ENCODE results near the gene CENPU. TPM values are rescaled to one million over a fixed set of nuclear protein-coding genes. Genes with fewer than 3 reads are reported as not detected.

Gene CENPU
- total RNA-seq, 1 donor from 2014 or later = 1.7 TPM

GRCh38 chr4:184680698-184681097 is 53.2 kb downstream of the CENPU start:
- H3K4me1 ChIP-seq = peaks cover 8% of the 10 kb centered on the region
- ATAC-seq = peak; percentile 72

GRCh38 chr4:184675821-184676492 is 57.9 kb downstream of the CENPU start:
- DNase-seq (no peak), ATAC-seq (no peak)
- Histone ChIP-seq H3K9me3 (no peaks in the 10 kb centered on the region), H3K27me3 (no peaks in the 10 kb centered on the region), H3K36me3 (peaks cover 10% of the 10 kb centered on the region), H3K27ac (no peak overlapping the region), H3K4me1 (peaks cover 5% of the 10 kb centered on the region), H3K4me3 (no peak overlapping the region)
- intact Hi-C loops (cut with DNase I) = no loop called here
- no peak for TF ChIP-seq CTCF (IDR thresholded peaks at IDR 0.05)

More at GRCh38 chr4:184680698-184681097, 53.2 kb downstream of the CENPU start:
- Histone ChIP-seq H3K9me3 (no peaks in the 10 kb centered on the region), H3K27me3 (no peaks in the 10 kb centered on the region), H3K27ac (no peak overlapping the region), H3K36me3 (no peaks in the 10 kb centered on the region), H3K4me3 (no peak overlapping the region)
- no peak for DNase-seq
- TF ChIP-seq CTCF (IDR thresholded peaks at IDR 0.05) = no peak
- intact Hi-C loops (cut with DNase I) = no loop called here

GRCh38 chr4:184675018-184675417 is 58.9 kb downstream of the CENPU start:
- DNase-seq (no peak), ATAC-seq (no peak)
- no peaks in the 10 kb centered on the region for H3K9me3 ChIP-seq
- intact Hi-C loops (cut with DNase I) = no loop called here
- no peak for TF ChIP-seq CTCF (IDR thresholded peaks at IDR 0.05)
- H3K27ac ChIP-seq = no peak overlapping the region
- H3K36me3 ChIP-seq = peaks cover 10% of the 10 kb centered on the region
- no peaks in the 10 kb centered on the region for H3K27me3 ChIP-seq
- H3K4me1 ChIP-seq = no peaks in the 10 kb centered on the region
- no peak overlapping the region for H3K4me3 ChIP-seq

GRCh38 chr4:184674011-184674410 is 59.9 kb downstream of the CENPU start:
- H3K4me3 ChIP-seq = no peak overlapping the region
- H3K4me1 ChIP-seq = no peaks in the 10 kb centered on the region
- DNase-seq = no peak
- no peak for ATAC-seq
- no peak overlapping the region for H3K27ac ChIP-seq
- no peak for TF ChIP-seq CTCF (IDR thresholded peaks at IDR 0.05)
- intact Hi-C loops (cut with DNase I) = no loop called here
- peaks cover 10% of the 10 kb centered on the region for H3K36me3 ChIP-seq
- H3K9me3 ChIP-seq = no peaks in the 10 kb centered on the region
- no peaks in the 10 kb centered on the region for H3K27me3 ChIP-seq

GRCh38 chr4:184672741-184673140 is 61.2 kb downstream of the CENPU start:
- intact Hi-C loops (cut with DNase I) = no loop called here
- H3K27me3 ChIP-seq = no peaks in the 10 kb centered on the region
- H3K4me3 ChIP-seq = no peak overlapping the region
- H3K9me3 ChIP-seq = no peaks in the 10 kb centered on the region
- no peak for ATAC-seq
- peaks cover 6% of the 10 kb centered on the region for H3K4me1 ChIP-seq
- H3K36me3 ChIP-seq = peaks cover 20% of the 10 kb centered on the region
- H3K27ac ChIP-seq = no peak overlapping the region
- no peak for DNase-seq
- no peak for TF ChIP-seq CTCF (IDR thresholded peaks at IDR 0.05)

GRCh38 chr4:184671101-184671500 is 62.8 kb downstream of the CENPU start:
- peaks cover 6% of the 10 kb centered on the region for H3K4me1 ChIP-seq
- TF ChIP-seq CTCF (IDR thresholded peaks at IDR 0.05) = no peak
- intact Hi-C loops (cut with DNase I) = no loop called here
- no peak for ATAC-seq
- no peak overlapping the region for H3K27ac ChIP-seq
- no peak for DNase-seq
- H3K36me3 ChIP-seq = peaks cover 25% of the 10 kb centered on the region
- no peak overlapping the region for H3K4me3 ChIP-seq
- H3K27me3 ChIP-seq = no peaks in the 10 kb centered on the region
- H3K9me3 ChIP-seq = no peaks in the 10 kb centered on the region
